Measurements from ENCODE around the gene FBXO40.

Gene FBXO40

DNA sequence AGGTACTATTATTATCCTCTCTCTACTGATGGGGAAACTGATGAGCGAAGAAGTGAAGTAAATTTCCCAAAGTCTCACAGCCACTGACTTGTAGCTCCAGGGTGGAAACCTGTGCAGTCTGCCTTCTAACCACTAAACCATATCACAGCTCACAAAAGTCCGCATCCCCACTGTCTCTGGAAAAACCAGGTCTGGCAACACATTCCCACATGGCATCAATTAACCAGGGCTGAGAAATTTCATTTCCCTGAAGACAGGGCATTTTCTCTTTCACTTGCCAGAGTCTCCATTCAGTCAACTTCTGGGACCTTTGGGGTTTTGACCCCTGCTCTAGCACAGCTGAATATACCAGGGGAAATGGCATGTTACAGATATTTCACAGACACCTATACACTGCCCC lies 26.5 kb downstream of the FBXO40 start:
- H3K4me1 ChIP-seq (ENCODE audit: insufficient read depth, low read length), result no peaks in the 10 kb centered on the region; the same call in 1 of the 2 replicates
- no peaks in the 10 kb centered on the region for H3K36me3 ChIP-seq (ENCODE audit: insufficient read depth, low read length)
- no peak overlapping the region for H3K4me3 ChIP-seq (ENCODE audit: low read length)
- no peak overlapping the region for H3K9ac ChIP-seq (ENCODE audit: low read depth, low read length)
- no peaks in the 10 kb centered on the region for H3K9me3 ChIP-seq (ENCODE audit: insufficient read depth, low read depth, low read length)
- WGBS, result 87% methylated on average over 2 of the region's 2 CpGs
- H3K27me3 ChIP-seq (ENCODE audit: insufficient read depth, low read length), result no peaks in the 10 kb centered on the region
- no peak overlapping the region for H3K27ac ChIP-seq (ENCODE audit: low read depth, low read length)

DNA sequence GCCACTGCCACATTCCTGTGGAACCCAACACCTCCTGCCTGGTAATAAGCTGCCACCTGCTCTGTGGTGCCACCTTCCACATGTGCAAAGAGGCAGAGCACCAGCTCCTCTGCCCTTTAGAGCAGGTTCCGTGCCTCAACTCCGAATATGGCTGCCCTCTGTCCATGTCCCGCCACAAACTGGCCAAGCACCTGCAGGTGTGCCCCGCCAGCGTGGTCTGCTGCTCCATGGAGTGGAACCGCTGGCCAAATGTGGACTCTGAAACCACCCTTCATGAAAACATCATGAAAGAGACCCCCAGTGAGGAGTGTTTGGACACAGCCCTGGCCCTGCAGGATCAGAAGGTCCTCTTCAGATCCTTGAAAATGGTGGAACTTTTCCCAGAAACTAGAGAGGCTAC lies 28.3 kb downstream of the FBXO40 start:
- Histone ChIP-seq H3K4me1 (ENCODE audit: insufficient read depth, low read length) (no peaks in the 10 kb centered on the region; the same call in 1 of the 2 replicates), H3K27me3 (ENCODE audit: insufficient read depth, low read length) (no peaks in the 10 kb centered on the region), H3K4me3 (ENCODE audit: low read length) (no peak overlapping the region), H3K36me3 (ENCODE audit: insufficient read depth, low read length) (no peaks in the 10 kb centered on the region), H3K27ac (ENCODE audit: low read depth, low read length) (no peak overlapping the region), H3K9me3 (ENCODE audit: insufficient read depth, low read depth, low read length) (no peaks in the 10 kb centered on the region), H3K9ac (ENCODE audit: low read depth, low read length) (no peak overlapping the region)
- WGBS, result 97% methylated on average over 6 of the region's 6 CpGs

DNA sequence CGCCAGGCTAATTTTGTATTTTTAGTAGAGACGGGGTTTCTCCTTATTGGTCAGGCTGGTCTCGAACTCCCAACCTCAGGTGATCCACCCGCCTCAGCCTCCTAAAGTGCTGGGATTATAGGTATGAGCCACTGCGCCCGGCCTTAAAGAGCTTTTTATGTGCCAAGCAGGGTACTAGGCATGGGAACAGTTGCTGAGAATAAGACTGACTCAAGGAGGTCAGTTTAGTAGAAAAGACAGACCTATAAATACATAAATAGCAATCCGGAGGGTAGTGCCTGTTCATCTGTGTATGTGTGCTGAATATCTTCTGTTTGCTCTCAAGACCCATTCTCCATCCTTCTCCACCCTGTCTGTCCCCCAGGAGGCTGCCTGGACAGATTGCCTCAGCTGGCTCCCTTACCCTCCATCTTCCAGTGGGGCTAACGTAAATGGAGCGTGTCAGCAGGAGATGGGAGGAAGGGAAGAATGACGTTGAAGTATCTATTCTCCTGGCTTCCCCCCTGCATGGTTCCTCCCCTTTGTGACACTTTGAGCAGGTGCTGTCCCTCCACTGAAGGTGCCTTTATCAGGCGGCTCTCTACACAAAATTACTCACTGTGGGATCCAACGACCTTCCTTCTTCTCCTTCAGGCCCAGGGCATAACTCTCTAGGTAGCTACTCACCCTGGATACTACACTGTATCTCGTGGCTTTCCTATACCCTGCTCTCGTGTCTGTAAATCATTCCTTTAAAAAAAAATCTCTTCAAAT lies 31.1 kb downstream of the FBXO40 start:
- Histone ChIP-seq H3K36me3 (ENCODE audit: insufficient read depth, low read length) (no peaks in the 10 kb centered on the region), H3K4me1 (ENCODE audit: insufficient read depth, low read length) (no peaks in the 10 kb centered on the region; the same call in 1 of the 2 replicates), H3K9me3 (ENCODE audit: insufficient read depth, low read depth, low read length) (no peaks in the 10 kb centered on the region), H3K9ac (ENCODE audit: low read depth, low read length) (no peak overlapping the region), H3K27ac (ENCODE audit: low read depth, low read length) (no peak overlapping the region), H3K27me3 (ENCODE audit: insufficient read depth, low read length) (no peaks in the 10 kb centered on the region), H3K4me3 (ENCODE audit: low read length) (no peak overlapping the region)
- 77% methylated on average over 11 of the region's 14 CpGs for WGBS

DNA sequence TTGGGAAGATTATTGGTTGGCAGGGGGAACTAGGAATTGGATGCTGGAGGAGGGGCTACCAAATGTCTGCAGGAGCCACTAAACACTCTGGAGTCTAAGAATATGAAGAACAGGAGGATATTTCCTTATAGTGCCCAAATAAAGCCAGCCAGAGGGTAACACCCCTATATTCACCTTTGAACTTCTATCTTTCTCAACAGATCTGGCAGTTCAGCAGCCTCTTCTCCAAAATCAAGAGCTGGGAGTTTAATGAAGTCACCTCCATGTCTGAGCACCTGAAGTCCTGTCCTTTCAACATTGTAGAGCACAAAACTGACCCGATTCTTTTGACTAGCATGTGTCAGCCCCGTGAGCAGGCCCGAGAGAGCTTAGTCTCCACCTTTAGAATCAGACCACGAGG lies 33.3 kb downstream of the FBXO40 start:
- Histone ChIP-seq H3K4me1 (ENCODE audit: insufficient read depth, low read length) (no peaks in the 10 kb centered on the region; the same call in 1 of the 2 replicates), H3K9ac (ENCODE audit: low read depth, low read length) (no peak overlapping the region), H3K27ac (ENCODE audit: low read depth, low read length) (no peak overlapping the region), H3K9me3 (ENCODE audit: insufficient read depth, low read depth, low read length) (no peaks in the 10 kb centered on the region), H3K4me3 (ENCODE audit: low read length) (no peak overlapping the region), H3K27me3 (ENCODE audit: insufficient read depth, low read length) (no peaks in the 10 kb centered on the region), H3K36me3 (ENCODE audit: insufficient read depth, low read length) (no peaks in the 10 kb centered on the region)
- WGBS, result 91% methylated on average over 4 of the region's 4 CpGs

GRCh38 chr3:121627211-121627610 lies 34.0 kb downstream of the FBXO40 start:
- Histone ChIP-seq H3K9ac (ENCODE audit: low read depth, low read length) (no peak overlapping the region), H3K27ac (ENCODE audit: low read depth, low read length) (no peak overlapping the region), H3K4me3 (ENCODE audit: low read length) (no peak overlapping the region), H3K4me1 (ENCODE audit: insufficient read depth, low read length) (no peaks in the 10 kb centered on the region; the same call in 1 of the 2 replicates), H3K36me3 (ENCODE audit: insufficient read depth, low read length) (no peaks in the 10 kb centered on the region), H3K27me3 (ENCODE audit: insufficient read depth, low read length) (no peaks in the 10 kb centered on the region), H3K9me3 (ENCODE audit: insufficient read depth, low read depth, low read length) (no peaks in the 10 kb centered on the region)
- 88% methylated on average over 4 of the region's 4 CpGs for WGBS

DNA sequence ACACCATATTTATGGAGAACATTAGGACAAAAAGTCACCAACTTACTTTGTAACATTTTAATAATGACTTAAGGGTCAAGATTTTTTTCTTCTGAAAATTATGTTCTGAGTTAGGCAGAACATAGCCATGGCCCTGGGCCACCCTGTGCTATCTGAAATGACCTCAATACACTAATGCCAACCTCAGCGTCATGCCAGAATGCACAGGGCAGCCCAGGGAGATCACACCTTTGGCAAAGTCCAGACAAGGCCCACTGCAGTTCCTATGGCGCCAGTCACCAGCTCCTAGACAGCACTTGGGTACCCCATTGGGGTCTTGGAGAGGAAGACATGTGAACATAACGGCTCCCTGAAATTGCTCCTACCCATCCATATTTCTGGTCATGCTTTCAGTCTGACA lies 34.4 kb downstream of the FBXO40 start:
- no peak overlapping the region for H3K4me3 ChIP-seq (ENCODE audit: low read length)
- H3K27me3 ChIP-seq (ENCODE audit: insufficient read depth, low read length), result no peaks in the 10 kb centered on the region
- H3K27ac ChIP-seq (ENCODE audit: low read depth, low read length), result no peak overlapping the region
- 67% methylated on average over 3 of the region's 3 CpGs for whole genome bisulfite sequencing
- H3K4me1 ChIP-seq (ENCODE audit: insufficient read depth, low read length), result no peaks in the 10 kb centered on the region; the same call in 1 of the 2 replicates
- H3K36me3 ChIP-seq (ENCODE audit: insufficient read depth, low read length), result no peaks in the 10 kb centered on the region
- no peaks in the 10 kb centered on the region for H3K9me3 ChIP-seq (ENCODE audit: insufficient read depth, low read depth, low read length)
- no peak overlapping the region for H3K9ac ChIP-seq (ENCODE audit: low read depth, low read length)

DNA sequence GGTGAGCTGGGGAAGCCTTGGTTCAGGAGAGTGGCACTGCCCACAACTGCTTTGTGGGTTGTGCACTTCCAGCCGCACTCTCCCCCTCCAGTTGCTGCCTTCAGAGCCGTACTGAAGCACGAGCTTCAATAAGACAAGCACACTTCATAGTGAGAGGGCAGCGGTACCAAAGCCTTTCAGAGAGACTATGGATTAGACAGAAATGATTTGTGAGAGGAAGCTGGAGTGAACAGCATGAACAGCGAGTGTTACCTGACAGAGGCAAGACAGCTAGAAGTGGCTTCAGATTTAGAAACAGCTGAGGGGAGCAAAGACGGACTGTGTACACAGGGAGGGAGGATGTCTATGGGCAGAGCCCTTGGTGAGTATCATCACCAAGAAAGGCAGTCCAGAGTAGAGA lies 36.4 kb downstream of the FBXO40 start:
- no peak overlapping the region for H3K4me3 ChIP-seq (ENCODE audit: low read length)
- H3K4me1 ChIP-seq (ENCODE audit: insufficient read depth, low read length), result no peaks in the 10 kb centered on the region; the same call in 1 of the 2 replicates
- WGBS, result 96% methylated on average over 6 of the region's 6 CpGs
- H3K9ac ChIP-seq (ENCODE audit: low read depth, low read length), result no peak overlapping the region
- H3K27me3 ChIP-seq (ENCODE audit: insufficient read depth, low read length), result no peaks in the 10 kb centered on the region
- H3K27ac ChIP-seq (ENCODE audit: low read depth, low read length), result no peak overlapping the region
- no peaks in the 10 kb centered on the region for H3K36me3 ChIP-seq (ENCODE audit: insufficient read depth, low read length)
- H3K9me3 ChIP-seq (ENCODE audit: insufficient read depth, low read depth, low read length), result no peaks in the 10 kb centered on the region

- H3K9me3 ChIP-seq (ENCODE audit: insufficient read depth, low read depth, low read length), result no peaks in the 10 kb centered on the region
- 100% methylated on average over 1 of the region's 1 CpG for WGBS
- H3K27me3 ChIP-seq (ENCODE audit: insufficient read depth, low read length), result no peaks in the 10 kb centered on the region
- no peak overlapping the region for H3K27ac ChIP-seq (ENCODE audit: low read depth, low read length)
- no peak overlapping the region for H3K4me3 ChIP-seq (ENCODE audit: low read length)
- H3K4me1 ChIP-seq (ENCODE audit: insufficient read depth, low read length), result no peaks in the 10 kb centered on the region
- H3K36me3 ChIP-seq (ENCODE audit: insufficient read depth, low read length), result no peaks in the 10 kb centered on the region
- no peak overlapping the region for H3K9ac ChIP-seq (ENCODE audit: low read depth, low read length)
Measured at GRCh38 chr3:121630355-121630754, 37.2 kb downstream of the FBXO40 start.

- WGBS, result 92% methylated on average over 1 of the region's 1 CpG
- Histone ChIP-seq H3K4me3 (ENCODE audit: low read length) (no peak overlapping the region), H3K36me3 (ENCODE audit: insufficient read depth, low read length) (no peaks in the 10 kb centered on the region)
Measured at GRCh38 chr3:121637922-121638321, 44.7 kb downstream of the FBXO40 start.

GRCh38 chr3:121641127-121641526 lies 47.9 kb downstream of the FBXO40 start:
- Histone ChIP-seq H3K27ac (ENCODE audit: low read depth, low read length) (no peak overlapping the region), H3K36me3 (ENCODE audit: insufficient read depth, low read length) (no peaks in the 10 kb centered on the region), H3K4me1 (ENCODE audit: insufficient read depth, low read length) (peaks cover 9% of the 10 kb centered on the region; the same call in 1 of the 2 replicates), H3K4me3 (ENCODE audit: low read length) (no peak overlapping the region), H3K9me3 (ENCODE audit: insufficient read depth, low read depth, low read length) (no peaks in the 10 kb centered on the region), H3K9ac (ENCODE audit: low read depth, low read length) (no peak overlapping the region), H3K27me3 (ENCODE audit: insufficient read depth, low read length) (no peaks in the 10 kb centered on the region)
- WGBS, result 100% methylated on average over 2 of the region's 2 CpGs

More at GRCh38 chr3:121637922-121638321, 44.7 kb downstream of the FBXO40 start:
- Histone ChIP-seq H3K9me3 (ENCODE audit: insufficient read depth, low read depth, low read length) (no peaks in the 10 kb centered on the region), H3K27me3 (ENCODE audit: insufficient read depth, low read length) (no peaks in the 10 kb centered on the region; the same call in 1 of the 2 replicates), H3K27ac (ENCODE audit: low read depth, low read length) (no peak overlapping the region), H3K9ac (ENCODE audit: low read depth, low read length) (no peak overlapping the region), H3K4me1 (ENCODE audit: insufficient read depth, low read length) (no peaks in the 10 kb centered on the region; the same call in 1 of the 2 replicates)

GRCh38 chr3:121642601-121643314 lies 49.6 kb downstream of the FBXO40 start:
- Histone ChIP-seq H3K4me1 (ENCODE audit: insufficient read depth, low read length) (peaks cover 9% of the 10 kb centered on the region; the same call in 1 of the 2 replicates), H3K27me3 (ENCODE audit: insufficient read depth, low read length) (no peaks in the 10 kb centered on the region), H3K36me3 (ENCODE audit: insufficient read depth, low read length) (no peaks in the 10 kb centered on the region), H3K9ac (ENCODE audit: low read depth, low read length) (no peak overlapping the region), H3K9me3 (ENCODE audit: insufficient read depth, low read depth, low read length) (no peaks in the 10 kb centered on the region), H3K4me3 (ENCODE audit: low read length) (no peak overlapping the region), H3K27ac (ENCODE audit: low read depth, low read length) (no peak overlapping the region)
- 95% methylated on average over 8 of the region's 9 CpGs for WGBS
